Breast epithelium (tissue), 3 donors: ENCODE data around the gene TINAGL1.

Experiments used
- CTCF ChIP-seq, 3 donors: fragments of 450-650 bp; IDR thresholded peaks; one replicate each; pipeline ENCODE4 v1.5.1; 2016 to 2017; ENCODE audit warnings: antibody characterized with exemption in 3 of 3, mild to moderate bottlenecking in 3 of 3, moderate library complexity in 3 of 3
- POLR2A ChIP-seq: fragments of 450-650 bp; IDR thresholded peaks from one replicate; pipeline ENCODE4 v1.6.1; 2016; ENCODE audit warnings: antibody characterized with exemption, mild to moderate bottlenecking, moderate library complexity

GRCh38 chr1:31609514-31610118, 33.3 kb downstream of the TINAGL1 start:
- TF ChIP-seq POLR2A (no peak), CTCF (IDR thresholded peaks at IDR 0.05) (no peak)
